GM18873 (cell line): ENCODE results near the gene CTBP1.
"Not testable (repeated sequence)": the region's sequence is repeated elsewhere in the genome, so short reads cannot be mapped to it uniquely, and the experiment has no call there.

Experiments
- ATAC-seq: cut with Tn5 transposase; IDR thresholded peaks from one replicate; pipeline ENCODE4 v1.9.1; 2021; ENCODE audit warnings: mild to moderate bottlenecking, moderate library complexity, moderate number of reproducible peaks; ENCODE audit not compliant: unreplicated experiment, low FRiP score

The CTBP1 gene

DNA sequence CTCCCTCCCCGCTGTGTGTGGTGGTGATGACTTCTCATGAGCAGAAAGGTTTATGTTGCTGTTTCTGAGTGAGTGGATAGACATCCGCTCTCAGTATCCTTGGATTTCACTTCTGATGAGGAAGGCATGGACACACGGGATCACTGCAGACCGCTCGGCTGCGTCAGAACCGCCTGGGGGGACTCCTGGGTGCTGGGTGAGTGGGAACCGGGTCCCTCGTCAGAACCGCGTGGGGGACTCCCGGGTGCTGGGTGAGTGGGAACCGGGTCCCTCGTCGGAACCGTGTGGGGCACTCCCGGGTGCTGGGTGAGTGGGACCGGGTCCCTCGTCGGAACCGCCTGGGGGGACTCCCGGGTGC, 9.0 kb downstream of the CTBP1 start:
- ATAC-seq = no peak

DNA sequence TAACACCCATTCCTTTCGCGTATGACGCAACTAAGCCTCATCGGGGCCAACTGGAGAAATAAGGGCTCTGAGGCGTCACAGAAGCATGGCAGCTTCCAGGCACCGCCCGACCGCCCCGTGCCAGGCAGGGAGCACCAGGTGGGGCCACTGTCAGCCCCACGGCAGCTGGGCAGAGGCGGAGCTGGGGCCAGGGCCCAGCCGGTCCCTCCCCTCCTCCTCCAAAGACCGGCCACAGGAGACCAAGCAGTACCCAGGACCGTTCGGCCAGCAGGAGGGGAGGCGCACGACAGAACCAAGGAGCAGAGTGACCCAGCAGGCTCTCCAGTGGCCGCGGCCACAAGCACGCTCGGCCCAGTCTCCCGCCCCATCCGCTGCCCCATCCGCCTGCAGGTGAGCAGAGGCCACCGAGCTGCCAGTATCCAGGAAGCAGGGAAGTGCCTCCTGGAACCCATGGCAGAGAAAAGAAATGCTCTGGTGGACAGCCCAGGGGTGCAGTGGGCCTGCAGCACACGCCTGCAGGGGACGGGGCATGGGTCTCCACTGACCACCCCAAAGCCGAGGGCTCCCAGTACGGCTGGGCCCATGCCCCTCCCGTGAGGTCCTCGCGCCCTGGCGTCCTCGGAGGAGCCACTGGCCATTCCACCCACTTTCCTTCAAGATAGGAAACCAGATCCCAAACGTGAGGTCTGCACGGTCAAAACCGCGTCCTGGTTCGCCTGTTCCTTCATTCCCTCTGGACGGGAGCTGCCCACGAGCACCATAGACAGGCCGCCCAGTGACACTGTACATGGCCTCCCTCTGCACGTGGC, 9.6 kb downstream of the CTBP1 start:
- ATAC-seq = no peak

DNA sequence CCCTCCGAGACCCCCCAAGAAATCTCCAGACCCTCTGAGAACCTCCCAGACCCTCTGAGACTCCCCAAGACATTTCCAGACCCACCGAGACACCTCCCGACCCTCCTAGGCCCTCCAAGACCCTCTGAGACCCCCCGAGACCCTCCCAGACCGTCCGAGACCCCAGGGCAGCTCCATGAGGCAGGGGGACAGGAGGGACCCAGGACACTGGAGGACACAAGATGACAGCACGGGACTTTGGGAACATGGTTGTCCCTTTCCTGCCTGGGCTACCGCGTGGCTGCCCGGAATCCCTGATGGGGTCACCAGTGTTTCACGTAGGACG, 10.3 kb downstream of the CTBP1 start:
- no peak for ATAC-seq

DNA sequence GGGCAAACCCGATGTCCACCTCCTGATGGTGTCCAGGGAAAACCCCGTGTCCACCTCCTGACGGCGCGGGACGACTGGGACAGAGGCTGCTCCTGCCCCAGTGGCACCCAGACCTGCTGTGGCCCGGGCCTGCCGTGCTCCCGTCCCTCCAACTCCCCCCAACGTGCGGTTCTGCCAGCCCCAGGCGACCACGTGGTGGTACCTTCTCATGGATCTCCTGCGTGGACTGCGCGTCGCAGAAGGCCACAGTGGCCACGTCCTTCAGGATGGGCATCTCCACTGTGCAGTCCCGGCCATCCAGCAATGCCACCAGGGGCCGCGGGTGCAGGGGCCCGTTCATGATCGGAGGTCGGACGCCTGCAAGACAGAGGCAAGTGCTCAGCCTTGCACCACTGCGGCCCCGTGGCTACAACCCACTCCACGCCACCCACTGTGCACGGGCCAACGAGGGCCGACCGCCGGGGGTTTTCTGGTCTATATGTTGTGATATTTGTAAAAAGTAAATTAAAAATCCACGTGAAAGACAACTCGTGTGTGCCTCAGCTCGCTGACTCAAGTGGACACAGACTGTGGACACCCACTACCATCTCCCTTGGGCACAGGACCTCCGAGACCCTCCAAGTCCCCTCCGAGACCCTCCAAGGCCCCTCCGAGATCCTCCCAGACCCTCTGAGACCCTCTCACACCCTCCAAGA, 10.8 kb downstream of the CTBP1 start:
- ATAC-seq = no peak

DNA sequence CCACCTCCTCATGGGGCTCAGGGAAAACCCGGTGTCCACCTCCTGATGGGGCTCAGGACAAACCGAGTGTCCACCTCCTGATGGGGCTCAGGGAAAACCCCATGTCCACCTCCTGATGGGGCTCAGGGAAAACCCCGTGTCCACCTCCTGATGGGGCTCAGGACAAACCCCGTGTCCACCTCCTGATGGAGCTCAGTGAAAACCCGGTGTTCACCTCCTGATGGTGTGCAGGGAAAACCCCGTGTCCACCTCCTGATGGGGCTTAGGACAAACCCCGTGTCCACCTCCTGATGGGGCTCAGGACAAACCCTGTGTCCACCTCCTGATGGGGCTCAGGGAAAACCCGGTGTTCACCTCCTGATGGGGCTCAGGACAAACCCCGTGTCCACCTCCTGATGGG, 11.7 kb downstream of the CTBP1 start:
- not testable (repeated sequence) for ATAC-seq

DNA sequence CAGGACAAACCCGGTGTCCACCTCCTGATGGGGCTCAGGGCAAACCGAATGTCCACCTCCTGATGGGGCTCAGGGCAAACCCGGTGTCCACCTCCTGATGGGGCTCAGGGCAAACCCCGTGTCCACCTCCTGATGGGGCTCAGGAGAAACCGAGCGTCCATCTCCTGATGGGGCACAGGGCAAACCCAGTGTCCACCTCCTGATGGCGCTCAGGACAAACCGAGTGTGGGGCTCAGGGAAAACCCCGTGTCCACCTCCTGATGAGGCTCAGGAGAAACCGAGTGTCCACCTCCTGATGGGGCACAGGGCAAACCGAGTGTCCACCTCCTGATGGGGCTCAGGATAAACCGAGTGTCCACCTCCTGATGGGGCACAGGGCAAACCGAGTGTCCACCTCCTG, 12.1 kb downstream of the CTBP1 start:
- ATAC-seq = not testable (repeated sequence)

DNA sequence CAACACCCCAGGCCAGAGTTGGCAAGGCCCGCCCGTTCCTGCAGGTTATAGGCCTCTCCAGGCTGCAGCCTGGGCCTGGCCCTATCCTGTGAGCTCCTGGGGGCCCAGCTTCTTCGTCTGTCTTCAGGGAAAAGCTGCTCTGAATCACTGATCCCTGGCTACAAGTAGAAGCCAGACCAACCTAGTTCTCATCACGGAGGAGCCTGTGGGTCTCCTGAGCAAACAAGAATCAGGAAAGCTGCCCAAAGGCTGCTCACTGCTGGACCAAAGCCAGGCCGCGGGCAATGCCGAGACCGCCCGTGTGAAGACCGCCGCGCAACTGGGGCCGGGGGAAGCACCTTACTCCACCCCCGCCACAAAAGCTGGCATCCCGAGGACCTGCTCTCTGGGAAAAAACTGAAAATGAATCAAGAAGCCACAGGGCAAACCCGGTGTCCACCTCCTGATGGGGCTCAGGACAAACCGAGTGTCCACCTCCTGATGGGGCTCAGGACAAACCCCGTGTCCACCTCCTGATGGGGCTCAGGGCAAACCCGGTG, 12.8 kb downstream of the CTBP1 start:
- ATAC-seq = no peak

DNA sequence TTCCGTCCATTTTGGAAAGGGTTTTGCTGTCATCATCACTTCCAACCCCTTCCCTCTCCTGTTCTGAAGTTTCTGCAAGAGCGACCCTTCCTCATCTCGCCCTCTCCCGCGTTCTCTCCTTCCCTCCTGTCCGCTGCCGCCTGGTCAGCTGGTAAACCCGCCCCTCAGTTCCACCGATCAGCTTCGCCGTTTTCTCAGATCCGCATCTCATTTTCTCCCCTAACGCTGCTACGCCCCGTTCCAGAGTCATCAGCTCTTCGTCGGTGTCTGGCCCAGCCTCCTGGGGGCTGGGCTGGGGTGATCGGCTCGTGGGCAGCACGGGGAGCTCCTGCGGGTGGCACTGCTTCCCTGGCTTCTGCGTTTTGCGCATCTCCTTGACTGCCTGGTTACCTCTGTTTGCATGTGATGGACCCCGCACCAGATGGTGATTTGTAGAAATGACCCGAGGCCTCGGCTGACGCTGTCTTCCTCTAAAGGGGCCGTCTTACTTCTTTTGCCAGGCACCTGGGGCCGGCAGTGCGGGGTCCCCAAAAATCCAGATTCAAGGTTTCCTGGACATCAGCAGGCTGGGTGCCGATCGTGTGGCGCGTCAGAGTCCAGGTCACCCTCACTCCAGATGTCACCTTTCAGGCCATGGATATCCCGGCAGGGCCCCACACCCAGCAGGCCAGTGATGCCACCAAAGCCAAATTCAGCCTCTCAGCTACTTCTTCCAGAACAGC, 13.4 kb downstream of the CTBP1 start:
- no peak for ATAC-seq

DNA sequence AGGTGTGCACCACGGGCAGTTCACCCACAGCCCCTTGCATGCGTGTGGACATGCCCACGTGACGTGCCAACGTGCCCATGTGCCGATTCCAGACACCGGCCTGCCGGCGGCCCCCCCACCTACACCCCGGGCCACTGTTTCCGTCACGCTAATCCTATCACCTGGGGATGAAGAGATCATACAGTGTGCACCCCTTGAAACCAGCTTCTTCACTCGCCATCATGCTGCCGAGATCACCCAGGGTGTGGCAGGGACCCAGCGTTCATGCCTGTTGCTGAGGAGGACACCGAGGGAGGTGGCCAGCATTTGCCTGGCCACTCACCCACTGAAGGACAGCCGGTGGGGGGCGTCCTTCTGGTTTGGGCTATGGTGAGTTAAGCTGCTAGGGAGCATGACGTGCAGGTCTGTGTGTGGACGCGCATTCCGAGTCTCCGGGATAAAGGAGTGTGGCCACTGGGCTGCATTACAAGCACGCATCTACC, 14.1 kb downstream of the CTBP1 start:
- ATAC-seq = no peak

DNA sequence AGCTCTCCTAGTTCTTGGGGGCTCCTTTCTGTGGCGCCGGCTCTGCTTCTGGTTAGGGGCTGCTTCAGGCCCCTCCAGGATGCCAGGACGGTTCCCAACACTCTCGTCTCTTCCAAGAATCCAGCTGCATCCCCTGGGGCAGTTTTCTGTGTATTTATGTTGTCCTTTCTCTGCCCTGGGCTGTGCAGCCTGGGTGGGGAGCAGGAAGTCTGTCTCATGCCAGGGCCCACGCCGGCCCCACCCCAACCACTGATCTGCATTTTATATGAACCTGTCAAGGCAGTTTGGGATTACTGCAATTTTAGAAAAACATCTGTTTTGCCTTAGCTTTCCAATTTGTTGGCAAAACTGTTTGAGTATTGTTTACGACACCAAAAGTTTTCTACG, 14.6 kb downstream of the CTBP1 start:
- no peak for ATAC-seq

DNA sequence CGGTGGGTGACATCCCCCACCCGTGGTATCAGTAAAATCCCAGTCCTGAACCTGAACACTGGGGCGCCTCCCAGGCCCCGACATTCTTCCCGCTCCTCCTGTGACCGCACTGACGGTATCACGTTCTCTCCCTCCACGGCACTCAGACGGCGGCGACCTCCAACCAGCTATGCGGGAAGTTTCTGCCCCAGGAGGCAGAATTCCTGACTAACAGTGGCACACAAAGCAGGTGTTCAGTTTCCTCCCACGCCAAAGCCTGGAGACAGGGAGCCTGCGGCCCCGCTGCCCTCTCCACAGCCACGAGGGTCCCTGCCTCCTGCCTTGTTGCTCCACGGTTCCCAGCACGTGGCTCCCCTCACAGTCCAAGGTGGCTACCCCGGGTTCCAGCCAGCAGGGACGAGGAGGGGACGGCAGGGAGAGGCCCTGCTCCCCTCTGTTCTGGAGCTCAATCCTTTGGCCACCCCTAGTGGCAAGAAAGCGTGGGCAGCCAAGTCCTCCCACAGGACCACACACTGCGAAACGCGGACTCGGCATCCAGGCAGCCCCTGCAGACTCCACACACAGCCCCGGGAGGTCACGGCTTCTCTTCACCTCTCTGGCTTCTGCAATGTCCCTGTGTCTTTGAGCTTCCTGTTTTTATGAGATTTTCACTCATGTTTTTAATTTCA, 15.2 kb downstream of the CTBP1 start:
- no peak for ATAC-seq

DNA sequence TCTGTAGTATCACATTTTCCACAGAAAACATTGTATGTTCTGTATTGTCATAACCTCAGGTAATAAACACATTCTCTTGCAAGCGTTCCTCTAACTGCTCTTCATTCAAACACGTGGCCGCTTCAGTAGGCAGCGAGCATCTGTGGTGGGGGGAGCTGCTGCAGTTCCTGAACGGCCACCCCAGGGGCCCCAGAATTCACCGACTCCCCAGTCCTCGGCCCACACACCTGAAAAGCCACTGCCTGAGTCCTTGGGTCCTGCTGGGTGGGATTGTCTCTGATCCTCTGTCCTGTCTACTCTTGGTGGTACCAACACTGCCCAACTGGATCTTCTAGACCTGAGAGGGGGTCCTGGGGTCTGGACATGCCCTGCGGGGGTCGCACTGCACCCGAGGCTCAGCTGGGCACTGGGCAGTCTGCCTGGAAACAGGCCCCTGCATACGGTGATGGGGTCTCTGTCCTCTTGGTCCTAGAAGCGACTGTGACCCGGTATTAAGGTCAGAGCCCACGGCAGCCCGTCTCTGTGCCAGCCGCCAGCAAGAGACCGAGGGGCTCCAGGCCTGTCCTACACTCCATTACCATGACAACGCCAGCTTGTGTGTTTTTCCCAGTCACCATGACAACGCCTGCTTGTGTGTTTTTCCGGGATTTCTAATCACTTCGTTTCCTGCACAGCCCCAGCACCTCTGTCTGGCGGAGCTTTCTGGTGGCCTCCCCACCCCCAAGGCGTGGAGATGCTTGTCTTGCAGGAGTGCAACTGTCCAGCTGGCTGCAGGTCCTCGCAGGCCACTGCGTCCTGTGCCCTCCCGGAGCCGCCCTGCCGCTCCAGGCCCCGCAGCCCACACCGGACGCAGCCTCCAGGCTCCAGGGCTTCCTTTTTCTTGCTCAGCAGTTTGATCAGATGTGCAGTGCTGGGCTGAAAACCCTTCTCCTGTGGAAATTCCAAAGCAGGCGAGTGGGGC, 16.0 kb downstream of the CTBP1 start:
- no peak for ATAC-seq

DNA sequence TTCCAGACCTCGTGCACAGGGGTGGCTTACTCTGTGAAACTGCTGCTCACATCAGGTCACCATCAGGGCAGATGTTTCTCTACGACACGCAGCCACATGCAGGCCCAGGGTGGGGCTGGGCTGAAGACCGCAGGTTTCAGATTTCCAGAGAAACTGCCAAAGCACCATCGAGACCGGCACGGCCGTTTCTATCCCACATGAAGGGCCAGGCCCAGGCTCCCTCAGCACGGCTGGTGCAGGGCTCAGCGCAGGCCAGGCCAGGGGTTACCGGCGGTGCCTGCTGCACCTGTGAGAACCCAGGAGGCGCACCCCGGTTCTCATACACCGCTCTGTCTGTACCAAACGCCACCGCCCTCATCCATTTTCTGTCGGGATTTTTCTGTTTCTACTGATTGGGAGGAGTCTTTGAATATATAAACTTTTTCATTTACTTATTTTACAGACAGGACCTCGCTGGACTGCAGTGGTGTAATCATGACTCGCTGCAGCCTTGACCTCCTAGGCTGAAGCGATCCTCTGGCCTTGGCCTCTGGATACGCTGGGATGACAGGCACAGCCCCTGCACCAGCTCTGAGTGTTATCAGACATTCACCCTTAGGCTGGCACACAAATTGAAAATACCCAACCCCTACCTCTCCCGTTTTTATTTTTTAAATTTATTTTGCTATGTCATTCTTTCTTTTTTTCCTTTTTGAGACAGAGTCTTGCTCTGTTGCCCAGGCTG, 17.1 kb downstream of the CTBP1 start:
- ATAC-seq = no peak

DNA sequence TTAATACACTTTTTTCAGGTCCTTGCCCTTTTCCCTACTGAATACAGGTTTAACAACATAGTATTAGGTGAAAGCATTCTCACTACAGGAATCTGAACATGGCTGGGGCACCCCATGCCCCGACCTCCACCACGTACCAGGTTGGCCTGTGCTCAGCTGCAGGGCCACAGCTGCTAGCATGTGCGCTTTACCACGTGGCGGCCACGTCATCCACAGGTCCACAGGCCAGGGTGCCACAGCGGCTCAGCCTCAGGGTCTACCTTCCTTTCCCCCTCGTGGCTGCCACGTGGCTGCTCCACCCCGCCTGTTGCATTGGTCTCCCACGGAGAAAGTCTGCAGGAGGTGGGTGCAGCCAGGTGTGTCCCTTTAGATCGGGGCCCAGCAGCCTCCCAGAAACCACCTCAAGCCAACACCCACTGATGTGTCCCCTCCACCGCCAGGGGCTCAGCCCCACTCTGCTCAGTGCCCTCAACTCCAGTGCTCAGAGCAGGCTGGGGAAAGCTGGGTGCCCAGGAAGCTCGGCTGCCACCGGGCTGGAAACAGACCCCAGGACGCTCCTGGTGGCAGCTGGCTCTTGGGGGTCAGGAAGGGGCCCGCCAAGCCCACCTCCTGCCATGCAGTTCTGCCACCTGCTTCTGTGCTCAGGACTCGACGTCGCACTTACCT, 17.8 kb downstream of the CTBP1 start:
- no peak for ATAC-seq

DNA sequence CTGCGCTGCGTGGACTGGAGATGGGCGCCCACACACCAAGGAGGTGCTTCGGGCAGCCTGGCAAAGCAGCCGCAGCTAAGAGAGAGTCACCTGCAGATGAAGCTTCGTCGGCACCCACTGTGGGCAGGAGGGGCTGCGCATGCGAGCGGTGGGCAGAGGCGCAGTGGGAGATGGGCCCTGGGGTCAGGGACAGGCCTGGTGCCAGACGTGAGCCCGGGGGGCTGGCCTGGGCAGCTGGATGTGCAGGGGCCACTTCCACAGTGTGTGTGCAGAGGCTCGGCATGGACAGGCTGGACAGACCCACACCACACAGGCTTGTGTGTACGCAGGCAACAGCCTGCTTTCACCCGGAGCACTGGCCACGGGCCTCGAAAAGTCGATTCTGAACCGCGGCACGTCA, 18.6 kb downstream of the CTBP1 start:
- no peak for ATAC-seq

DNA sequence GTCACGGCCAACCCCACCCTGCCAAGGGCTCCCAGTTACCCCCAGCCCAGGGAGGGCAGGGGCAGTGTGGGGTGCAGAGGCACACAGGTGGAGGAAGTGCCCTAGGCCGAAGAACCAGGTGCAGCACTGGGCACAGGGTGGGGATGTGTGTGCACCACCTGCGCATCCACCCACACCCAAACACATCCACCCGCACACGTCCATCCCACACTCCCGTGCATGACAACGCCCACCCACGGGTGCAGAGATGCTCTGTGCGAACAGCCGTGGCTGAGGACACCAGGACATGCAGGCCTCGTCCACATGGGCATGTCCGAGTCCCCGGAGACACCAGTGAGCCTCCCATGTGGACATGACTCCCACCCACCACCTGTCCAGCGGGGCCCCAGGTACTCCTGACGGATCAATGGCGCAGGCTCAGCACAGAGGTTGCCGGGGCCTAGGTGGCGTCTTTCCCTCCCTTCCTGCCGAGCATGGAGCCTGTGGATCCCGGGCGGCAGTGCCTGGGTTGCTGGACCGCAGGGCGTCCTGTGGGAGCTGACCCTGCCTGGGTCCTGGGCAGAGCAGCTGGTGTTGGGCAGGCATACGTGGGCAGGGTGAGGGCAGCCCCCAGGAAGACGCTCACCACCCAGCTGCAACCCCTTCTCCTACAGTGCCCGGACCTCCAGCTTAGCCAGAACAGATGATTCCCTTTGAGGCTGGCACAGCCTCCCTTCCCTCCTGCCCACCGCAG, 19.6 kb downstream of the CTBP1 start:
- no peak for ATAC-seq

DNA sequence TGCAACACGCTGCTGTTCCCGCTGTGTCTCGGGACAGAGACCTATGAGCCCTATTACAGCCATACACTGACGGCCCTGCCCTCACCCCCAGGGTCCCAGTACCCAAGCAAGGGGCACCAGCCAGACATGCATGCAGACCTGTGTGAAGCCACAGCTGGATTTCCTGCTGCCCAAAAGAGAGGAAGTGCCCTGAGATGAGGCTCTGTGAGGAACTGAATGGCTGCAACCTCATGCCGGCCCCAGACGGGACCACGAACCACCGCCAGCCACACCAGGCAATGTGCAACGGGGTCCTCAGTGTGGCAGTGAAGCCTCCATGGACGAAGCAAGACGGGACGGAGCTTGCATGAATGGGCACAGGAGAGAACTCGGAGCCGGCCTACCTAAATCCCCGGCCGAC, 21.1 kb downstream of the CTBP1 start:
- no peak for ATAC-seq

DNA sequence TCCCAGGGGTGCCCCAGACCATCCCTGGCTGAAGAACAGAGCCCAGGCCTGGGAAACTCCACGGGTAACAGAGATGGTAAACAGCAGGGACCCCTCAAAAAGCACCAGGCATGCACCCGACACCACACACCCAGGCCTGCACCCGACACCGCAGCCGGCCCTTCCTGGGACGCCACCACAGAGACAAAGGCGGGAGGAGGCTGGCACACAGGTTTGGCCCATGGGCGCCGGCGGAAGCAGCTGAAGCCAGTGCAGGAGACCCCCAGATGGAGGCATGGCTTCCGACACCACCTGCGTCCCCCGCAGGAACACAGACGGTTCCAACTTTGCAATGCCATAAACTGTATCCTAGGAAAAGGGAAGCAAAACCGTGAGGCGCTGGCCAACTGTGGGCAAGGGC, 22.3 kb downstream of the CTBP1 start:
- ATAC-seq = no peak
